Measurements from ENCODE around the gene MAN1C1.

The MAN1C1 gene

GRCh38 chr1:25614501-25615171 lies 2.0 kb upstream of the MAN1C1 start:
- no peak for DNase-seq

- no peak for DNase-seq
These were observed 1.4 kb upstream of the MAN1C1 start for GRCh38 chr1:25615172-25615541.

- peak; percentile 17 for DNase-seq
These were observed 962 bp upstream of the MAN1C1 start for GRCh38 chr1:25615563-25616094.

GRCh38 chr1:25616987-25617624 lies 515 bp downstream of the MAN1C1 start:
- peak; percentile 42 for DNase-seq

GRCh38 chr1:25617625-25618432 lies 1.2 kb downstream of the MAN1C1 start:
- no peak for DNase-seq

GRCh38 chr1:25618433-25618808 lies 1.8 kb downstream of the MAN1C1 start:
- no peak for DNase-seq

- DNase-seq, result peak; percentile 66
These were observed 2.7 kb downstream of the MAN1C1 start for GRCh38 chr1:25619101-25619890.

- DNase-seq, result no peak
These were observed 3.6 kb downstream of the MAN1C1 start for GRCh38 chr1:25620211-25620610.

GRCh38 chr1:25620701-25621350 lies 4.2 kb downstream of the MAN1C1 start:
- no peak for DNase-seq

GRCh38 chr1:25621876-25622275 lies 5.3 kb downstream of the MAN1C1 start:
- peak; percentile 35 for DNase-seq

GRCh38 chr1:25622531-25622930 lies 5.9 kb downstream of the MAN1C1 start:
- peak; percentile 29 for DNase-seq

GRCh38 chr1:25623007-25623406 lies 6.4 kb downstream of the MAN1C1 start:
- DNase-seq, result no peak

- no peak for DNase-seq
These were observed 7.1 kb downstream of the MAN1C1 start for GRCh38 chr1:25623731-25624130.

- DNase-seq, result peak; percentile 41
These were observed 7.6 kb downstream of the MAN1C1 start for GRCh38 chr1:25624156-25624555.

- no peak for DNase-seq
These were observed 8.0 kb downstream of the MAN1C1 start for GRCh38 chr1:25624604-25625003.

GRCh38 chr1:25626018-25626417 lies 9.4 kb downstream of the MAN1C1 start:
- no peak for DNase-seq

GRCh38 chr1:25628741-25629421 lies 12.3 kb downstream of the MAN1C1 start:
- DNase-seq, result peak; percentile 30

GRCh38 chr1:25629836-25630235 lies 13.2 kb downstream of the MAN1C1 start:
- DNase-seq, result no peak

- DNase-seq, result peak; percentile 21
These were observed 15.3 kb downstream of the MAN1C1 start for GRCh38 chr1:25631750-25632485.

- no peak for DNase-seq
These were observed 17.5 kb downstream of the MAN1C1 start for GRCh38 chr1:25634066-25634465.

GRCh38 chr1:25634896-25635295 lies 18.3 kb downstream of the MAN1C1 start:
- no peak for DNase-seq
